SK-N-SH treated with all-trans-retinoic acid at 6 μM for 48 hours (cell line): ENCODE results near the gene RBM17.

Experiments used
- ATAC-seq: fragments of 200-7000 bp; cut with Tn5 transposase; 3 replicates; pipeline ENCODE4 v1.9.1; 2020; ENCODE audit warnings: mild to moderate bottlenecking, moderate library complexity
- ARNTL ChIP-seq: fragments of 450-650 bp; formaldehyde crosslinking; IDR thresholded peaks from 2 replicates; pipeline ENCODE4 v1.5.0; 2020; ENCODE audit warnings: low read depth, mild to moderate bottlenecking, moderate library complexity, borderline replicate concordance
- BACH2 ChIP-seq: fragments of 250-450 bp; sonication (Bioruptor Pico); IDR thresholded peaks from 2 replicates; pipeline ENCODE4 v1.9.0; 2021; ENCODE audit warnings: mild to moderate bottlenecking, borderline replicate concordance
- CREB5 ChIP-seq: fragments of 250-450 bp; sonication (Bioruptor Pico); IDR thresholded peaks from 2 replicates; pipeline ENCODE4 v1.5.1; 2020; ENCODE audit warnings: low read depth, mild to moderate bottlenecking, moderate library complexity
- CSDC2 ChIP-seq: fragments of 250-450 bp; sonication (Bioruptor Pico); IDR thresholded peaks from 2 replicates; pipeline ENCODE4 v1.5.0; 2020; ENCODE audit warnings: mild to moderate bottlenecking, moderate library complexity
- CSRNP3 ChIP-seq: fragments of 250-450 bp; sonication (Bioruptor Pico); IDR thresholded peaks from 2 replicates; pipeline ENCODE4 v1.5.1; 2021; ENCODE audit warnings: mild to moderate bottlenecking, moderate library complexity
- ESRRG ChIP-seq: fragments of 250-450 bp; sonication (Bioruptor Pico); IDR thresholded peaks from 2 replicates; pipeline ENCODE4 v1.6.1; 2021; ENCODE audit warnings: mild to moderate bottlenecking
- GLIS3 ChIP-seq: fragments of 250-450 bp; sonication (Bioruptor Pico); IDR thresholded peaks from 2 replicates; pipeline ENCODE4 v1.5.0; 2020; ENCODE audit warnings: mild to moderate bottlenecking, moderate library complexity
- OSR1 ChIP-seq: fragments of 250-450 bp; sonication (Bioruptor Pico); IDR thresholded peaks from 2 replicates; pipeline ENCODE4 v1.8.0; 2022; ENCODE audit warnings: moderate library complexity, mild to moderate bottlenecking, inconsistent platforms
- PATZ1 ChIP-seq: fragments of 250-450 bp; sonication (Bioruptor Pico); IDR thresholded peaks from 2 replicates; pipeline ENCODE4 v1.8.0; 2020; ENCODE audit warnings: mild to moderate bottlenecking, moderate library complexity, borderline replicate concordance
- POU6F1 ChIP-seq: fragments of 250-450 bp; sonication (Bioruptor Pico); IDR thresholded peaks from 2 replicates; pipeline ENCODE4 v1.8.0; 2021; ENCODE audit warnings: low read depth, mild to moderate bottlenecking, moderate library complexity, borderline replicate concordance
- PPARA ChIP-seq: fragments of 250-450 bp; sonication (Bioruptor Pico); IDR thresholded peaks from 2 replicates; pipeline ENCODE4 v1.5.0; 2020; ENCODE audit warnings: mild to moderate bottlenecking, borderline replicate concordance
- RARB ChIP-seq: fragments of 250-450 bp; sonication (Bioruptor Pico); IDR thresholded peaks from 2 replicates; pipeline ENCODE4 v1.8.0; 2021; ENCODE audit warnings: mild to moderate bottlenecking, moderate library complexity
- SNAI2 ChIP-seq: fragments of 250-450 bp; sonication (Bioruptor Pico); IDR thresholded peaks from 2 replicates; pipeline ENCODE4 v1.5.0; 2020; ENCODE audit warnings: mild to moderate bottlenecking, moderate library complexity
- TCF4 ChIP-seq: fragments of 250-450 bp; sonication (Bioruptor Pico); IDR thresholded peaks from 2 replicates; pipeline ENCODE4 v1.8.0; 2021; ENCODE audit warnings: mild to moderate bottlenecking, moderate library complexity, borderline replicate concordance
- TOX ChIP-seq: fragments of 250-450 bp; sonication (Bioruptor Pico); IDR thresholded peaks from 2 replicates; pipeline ENCODE4 v1.8.0; 2021; ENCODE audit warnings: mild to moderate bottlenecking, moderate library complexity, borderline replicate concordance
- TSHZ2 ChIP-seq: fragments of 250-450 bp; sonication (Bioruptor Pico); IDR thresholded peaks from 2 replicates; pipeline ENCODE4 v1.5.0; 2020; ENCODE audit warnings: mild to moderate bottlenecking, moderate library complexity
- ZC3H10 ChIP-seq: fragments of 250-450 bp; sonication (Bioruptor Pico); IDR thresholded peaks from 2 replicates; pipeline ENCODE4 v1.5.1; 2021; ENCODE audit warnings: mild to moderate bottlenecking, moderate library complexity
- ZFP3 ChIP-seq: fragments of 250-450 bp; sonication (Bioruptor Pico); IDR thresholded peaks from 2 replicates; pipeline ENCODE4 v1.5.0; 2020; ENCODE audit warnings: mild to moderate bottlenecking, moderate library complexity
- ZFP30 ChIP-seq: fragments of 450-650 bp; formaldehyde crosslinking; IDR thresholded peaks from 2 replicates; pipeline ENCODE4 v1.5.0; 2022; ENCODE audit warnings: mild to moderate bottlenecking, moderate library complexity
- ZNF70 ChIP-seq: fragments of 450-650 bp; formaldehyde crosslinking; IDR thresholded peaks from 2 replicates; pipeline ENCODE4 v1.5.0; 2020; ENCODE audit warnings: mild to moderate bottlenecking, moderate library complexity
- ZNF8 ChIP-seq: fragments of 450-650 bp; formaldehyde crosslinking; IDR thresholded peaks from 2 replicates; pipeline ENCODE4 v1.5.0; 2020; ENCODE audit warnings: mild to moderate bottlenecking, moderate library complexity

Gene RBM17

GRCh38 chr10:6069081-6069931 is 19.5 kb upstream of the RBM17 start:
- ATAC-seq, result no peak
- TF ChIP-seq CSDC2 (CRISPR knock-in tag) (no peak), SNAI2 (CRISPR knock-in tag) (no peak), RARB (CRISPR knock-in tag) (no peak)

- TF ChIP-seq SNAI2 (CRISPR knock-in tag) (no peak), ARNTL (CRISPR knock-in tag) (no peak), ESRRG (no peak), CSDC2 (CRISPR knock-in tag) (no peak), TCF4 (CRISPR knock-in tag) (no peak), RARB (CRISPR knock-in tag) (no peak), ZC3H10 (CRISPR knock-in tag) (no peak), PPARA (CRISPR knock-in tag) (no peak), TOX (CRISPR knock-in tag) (no peak), CSRNP3 (CRISPR knock-in tag) (no peak)
- ATAC-seq, result no peak
These were observed 18.2 kb upstream of the RBM17 start for GRCh38 chr10:6070660-6071059.

GRCh38 chr10:6071181-6072175 is 17.4 kb upstream of the RBM17 start:
- ATAC-seq, result no peak
- TF ChIP-seq BACH2 (no peak), ZNF70 (CRISPR knock-in tag) (no peak), ARNTL (CRISPR knock-in tag) (no peak), SNAI2 (CRISPR knock-in tag) (no peak), POU6F1 (no peak), ZFP30 (CRISPR knock-in tag) (no peak), PATZ1 (CRISPR knock-in tag) (no peak), TSHZ2 (CRISPR knock-in tag) (no peak), OSR1 (CRISPR knock-in tag) (no peak), CSRNP3 (CRISPR knock-in tag) (no peak), GLIS3 (CRISPR knock-in tag) (no peak), ESRRG (no peak), ZC3H10 (CRISPR knock-in tag) (no peak), ZFP3 (CRISPR knock-in tag) (no peak), PPARA (CRISPR knock-in tag) (no peak), TOX (CRISPR knock-in tag) (no peak), CREB5 (CRISPR knock-in tag) (no peak), CSDC2 (CRISPR knock-in tag) (no peak), ZNF8 (CRISPR knock-in tag) (no peak)
